ENCODE results near the gene ASCC2.

ASCC2 gene

DNA sequence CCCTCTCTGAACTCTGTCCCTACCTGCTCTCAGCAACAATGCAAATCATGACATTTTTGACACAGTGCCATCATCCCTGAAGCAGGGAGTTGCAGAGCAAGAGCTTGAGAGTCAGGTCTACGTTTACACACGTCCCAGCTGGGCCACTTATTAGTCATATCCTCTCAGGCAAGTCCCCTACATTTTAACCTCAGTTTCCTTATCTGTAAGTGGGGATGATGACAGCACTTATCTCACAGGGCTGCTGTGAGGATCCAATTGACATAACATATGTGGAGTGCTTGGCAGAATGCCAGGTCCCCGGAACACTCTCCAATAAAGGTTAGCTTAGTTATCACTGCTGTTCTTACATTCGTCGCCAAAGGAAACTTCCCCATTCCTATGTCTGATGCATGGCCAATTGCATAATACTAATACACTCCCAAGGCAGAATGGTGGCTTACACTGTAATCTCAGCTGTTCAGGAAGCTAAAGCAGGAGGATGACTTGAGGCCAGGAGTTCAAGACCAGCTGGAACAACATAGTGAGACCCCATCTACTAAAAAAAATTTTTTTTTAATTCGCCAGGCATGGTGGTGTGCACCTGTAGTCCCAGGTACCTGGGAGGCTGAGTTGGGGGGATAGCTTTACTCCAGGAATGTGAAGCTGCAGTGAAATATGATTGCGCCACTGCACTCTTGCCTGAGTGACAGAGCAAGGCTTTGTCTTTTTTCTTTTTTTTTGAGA is 16.6 kb downstream of the ASCC2 start:
- Histone ChIP-seq H3K27ac (ENCODE audit: insufficient read depth, low read depth, low read length, poor library complexity, severe bottlenecking) (no peak overlapping the region), H3K4me1 (ENCODE audit: control insufficient read depth, insufficient read depth, low read length) (no peaks in the 10 kb centered on the region), H3K9me3 (ENCODE audit: control insufficient read depth, low read length) (no peaks in the 10 kb centered on the region), H3K27me3 (ENCODE audit: control insufficient read depth, insufficient read depth, low read length, poor library complexity, severe bottlenecking) (no peaks in the 10 kb centered on the region), H3K4me3 (ENCODE audit: insufficient read depth, low read depth, low read length) (no peak overlapping the region), H3K36me3 (ENCODE audit: control insufficient read depth, insufficient read depth, low read length) (peaks cover 7% of the 10 kb centered on the region)
- WGBS, 2 experiments = 95 to 96% methylated on average over 7 of the region's 7 CpGs

DNA sequence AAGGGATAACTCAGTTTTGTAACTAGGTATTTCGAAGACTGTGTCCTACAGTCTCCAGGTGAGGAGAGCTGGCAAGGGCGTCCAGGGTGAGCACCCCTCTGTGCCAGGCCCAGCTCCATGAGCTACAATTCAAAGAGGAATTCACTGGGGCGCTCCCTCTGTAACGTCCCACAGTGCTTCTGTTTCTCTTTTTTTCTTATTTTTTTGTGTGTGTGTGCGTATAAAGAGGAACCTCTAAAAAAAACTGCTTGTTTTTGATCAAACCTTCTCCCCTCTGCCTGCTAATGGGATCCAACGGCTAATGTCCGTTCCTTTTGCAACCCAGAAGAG is 17.1 kb downstream of the ASCC2 start:
- WGBS, 2 experiments = 96 to 98% methylated on average over 5 to 7 of the region's 7 CpGs
- Histone ChIP-seq H3K4me3 (ENCODE audit: insufficient read depth, low read depth, low read length) (no peak overlapping the region), H3K4me1 (ENCODE audit: control insufficient read depth, insufficient read depth, low read length) (peaks cover 5% of the 10 kb centered on the region), H3K27ac (ENCODE audit: insufficient read depth, low read depth, low read length, poor library complexity, severe bottlenecking) (no peak overlapping the region), H3K9me3 (ENCODE audit: control insufficient read depth, low read length) (no peaks in the 10 kb centered on the region), H3K36me3 (ENCODE audit: control insufficient read depth, insufficient read depth, low read length) (peaks cover 11% of the 10 kb centered on the region), H3K27me3 (ENCODE audit: control insufficient read depth, insufficient read depth, low read length, poor library complexity, severe bottlenecking) (no peaks in the 10 kb centered on the region)

DNA sequence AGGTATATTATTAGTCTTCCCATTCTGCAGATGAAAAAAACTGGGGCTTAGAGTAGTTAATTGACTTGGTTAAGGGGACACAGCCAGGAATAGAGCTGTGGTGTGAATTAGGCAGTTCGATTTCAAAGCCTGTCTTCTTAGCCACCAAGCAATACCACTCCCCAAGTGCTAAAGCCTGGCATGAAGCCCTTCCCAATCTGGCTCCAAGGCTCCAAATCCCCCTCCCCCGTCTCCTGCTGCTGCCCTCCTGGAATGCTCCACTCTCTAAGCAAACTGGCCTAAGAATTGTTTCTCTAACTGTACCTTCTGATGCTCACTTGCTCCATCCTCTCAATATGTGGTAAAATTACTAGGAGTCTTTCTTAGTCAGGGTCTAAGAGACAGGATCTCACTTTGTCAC is 18.6 kb downstream of the ASCC2 start:
- H3K9me3 ChIP-seq (ENCODE audit: control insufficient read depth, low read length) = no peaks in the 10 kb centered on the region
- H3K36me3 ChIP-seq (ENCODE audit: control insufficient read depth, insufficient read depth, low read length) = peaks cover 9% of the 10 kb centered on the region
- no peak overlapping the region for H3K27ac ChIP-seq (ENCODE audit: insufficient read depth, low read depth, low read length, poor library complexity, severe bottlenecking)
- 68 to 71% methylated on average over 2 of the region's 2 CpGs for WGBS, 2 experiments
- H3K4me1 ChIP-seq (ENCODE audit: control insufficient read depth, insufficient read depth, low read length) = peaks cover 6% of the 10 kb centered on the region
- H3K27me3 ChIP-seq (ENCODE audit: control insufficient read depth, insufficient read depth, low read length, poor library complexity, severe bottlenecking) = no peaks in the 10 kb centered on the region
- no peak overlapping the region for H3K4me3 ChIP-seq (ENCODE audit: insufficient read depth, low read depth, low read length)

DNA sequence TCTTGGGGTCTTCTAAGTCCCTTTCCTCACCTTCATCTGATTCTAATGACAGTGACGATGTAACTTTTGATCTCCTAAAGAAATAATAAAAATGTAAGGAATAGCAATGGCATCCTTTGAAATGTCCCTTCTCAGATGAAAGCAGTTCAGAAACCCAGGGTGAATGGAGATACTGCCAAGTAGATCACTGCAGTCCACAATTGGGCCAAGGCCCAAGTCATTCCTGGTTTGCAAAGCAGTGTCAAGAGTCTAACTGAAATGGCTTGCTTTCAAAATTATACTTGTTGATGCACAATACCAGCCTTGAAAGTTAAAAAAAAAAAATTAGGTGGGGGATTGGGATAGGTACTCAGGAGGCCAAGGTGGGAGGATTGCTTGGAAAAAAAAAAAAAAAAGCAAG is 20.4 kb downstream of the ASCC2 start:
- Histone ChIP-seq H3K4me3 (ENCODE audit: insufficient read depth, low read depth, low read length) (no peak overlapping the region), H3K4me1 (ENCODE audit: control insufficient read depth, insufficient read depth, low read length) (peaks cover 6% of the 10 kb centered on the region), H3K27me3 (ENCODE audit: control insufficient read depth, insufficient read depth, low read length, poor library complexity, severe bottlenecking) (no peaks in the 10 kb centered on the region), H3K9me3 (ENCODE audit: control insufficient read depth, low read length) (no peaks in the 10 kb centered on the region), H3K27ac (ENCODE audit: insufficient read depth, low read depth, low read length, poor library complexity, severe bottlenecking) (no peak overlapping the region), H3K36me3 (ENCODE audit: control insufficient read depth, insufficient read depth, low read length) (peaks cover 9% of the 10 kb centered on the region)
- WGBS, 2 experiments = 100% methylated on average over 1 of the region's 1 CpG

DNA sequence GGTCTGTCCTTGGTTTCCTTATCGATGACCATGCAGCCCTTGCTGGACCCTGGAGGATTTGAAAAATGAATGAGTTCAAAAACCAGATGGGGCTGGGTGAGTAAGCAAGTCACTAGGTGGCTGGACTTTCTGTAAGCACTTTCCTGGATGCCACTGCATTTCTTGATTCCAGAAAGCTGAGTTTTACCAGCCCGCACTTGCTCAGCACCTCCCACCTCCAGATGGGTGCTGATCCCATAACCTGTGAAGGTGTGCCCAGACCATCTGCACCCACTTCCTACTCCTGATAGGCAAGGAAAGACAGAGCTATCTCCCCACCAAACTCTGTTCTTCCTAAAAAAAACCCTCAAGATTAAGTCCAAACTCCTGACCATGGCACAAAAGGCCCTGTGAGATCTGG is 21.1 kb downstream of the ASCC2 start:
- no peak overlapping the region for H3K4me3 ChIP-seq (ENCODE audit: insufficient read depth, low read depth, low read length)
- H3K9me3 ChIP-seq (ENCODE audit: control insufficient read depth, low read length) = no peaks in the 10 kb centered on the region
- no peaks in the 10 kb centered on the region for H3K27me3 ChIP-seq (ENCODE audit: control insufficient read depth, insufficient read depth, low read length, poor library complexity, severe bottlenecking)
- 93 to 94% methylated on average over 2 of the region's 2 CpGs for WGBS, 2 experiments
- no peak overlapping the region for H3K27ac ChIP-seq (ENCODE audit: insufficient read depth, low read depth, low read length, poor library complexity, severe bottlenecking)
- peaks cover 13% of the 10 kb centered on the region for H3K36me3 ChIP-seq (ENCODE audit: control insufficient read depth, insufficient read depth, low read length)
- H3K4me1 ChIP-seq (ENCODE audit: control insufficient read depth, insufficient read depth, low read length) = peaks cover 6% of the 10 kb centered on the region

DNA sequence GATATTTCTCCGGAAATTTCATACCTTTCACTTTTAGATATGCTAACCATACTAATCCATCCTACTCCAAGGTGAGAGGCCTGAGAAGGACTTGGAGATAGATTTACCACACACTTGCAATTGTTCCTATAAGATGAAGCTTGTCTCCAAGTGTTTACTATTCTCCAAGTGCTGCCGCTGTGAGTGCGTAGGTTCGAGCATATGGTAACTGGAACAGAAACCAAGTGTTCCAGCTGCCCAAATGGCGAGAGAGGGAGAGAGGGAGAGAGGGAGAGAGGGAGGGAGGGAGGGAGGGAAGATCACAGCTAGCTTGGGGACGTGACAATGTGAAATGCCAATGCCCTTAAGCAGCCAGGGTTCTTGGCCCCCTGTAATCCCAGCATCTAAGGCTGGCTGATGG is 21.5 kb downstream of the ASCC2 start:
- Histone ChIP-seq H3K4me1 (ENCODE audit: control insufficient read depth, insufficient read depth, low read length) (peaks cover 6% of the 10 kb centered on the region), H3K4me3 (ENCODE audit: insufficient read depth, low read depth, low read length) (no peak overlapping the region), H3K9me3 (ENCODE audit: control insufficient read depth, low read length) (no peaks in the 10 kb centered on the region), H3K27me3 (ENCODE audit: control insufficient read depth, insufficient read depth, low read length, poor library complexity, severe bottlenecking) (no peaks in the 10 kb centered on the region), H3K36me3 (ENCODE audit: control insufficient read depth, insufficient read depth, low read length) (peaks cover 14% of the 10 kb centered on the region), H3K27ac (ENCODE audit: insufficient read depth, low read depth, low read length, poor library complexity, severe bottlenecking) (no peak overlapping the region)
- 92 to 94% methylated on average over 6 of the region's 6 CpGs for WGBS, 2 experiments

DNA sequence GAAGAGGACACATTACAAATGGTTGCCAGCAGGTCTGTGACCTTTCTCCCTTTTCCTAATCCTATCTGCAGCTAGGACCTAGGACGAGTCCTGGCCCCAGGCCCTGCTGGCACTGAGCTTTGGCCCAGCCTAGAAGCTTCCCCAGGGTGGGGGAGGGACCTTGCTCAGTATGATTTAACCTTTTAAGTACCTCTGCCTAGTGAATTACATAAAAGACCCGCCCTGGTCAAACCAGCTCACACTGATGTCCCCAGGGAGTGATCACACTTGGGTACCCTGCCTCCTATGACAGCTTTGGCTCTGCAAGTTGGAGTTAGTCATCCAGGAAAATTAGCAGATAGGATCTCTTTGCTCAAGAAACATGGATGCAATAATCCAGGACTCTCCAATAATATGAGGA is 21.9 kb downstream of the ASCC2 start:
- 46 to 50% methylated on average over 2 of the region's 2 CpGs for WGBS, 2 experiments
- Histone ChIP-seq H3K4me3 (ENCODE audit: insufficient read depth, low read depth, low read length) (no peak overlapping the region), H3K27ac (ENCODE audit: insufficient read depth, low read depth, low read length, poor library complexity, severe bottlenecking) (no peak overlapping the region), H3K9me3 (ENCODE audit: control insufficient read depth, low read length) (no peaks in the 10 kb centered on the region), H3K36me3 (ENCODE audit: control insufficient read depth, insufficient read depth, low read length) (peaks cover 17% of the 10 kb centered on the region), H3K27me3 (ENCODE audit: control insufficient read depth, insufficient read depth, low read length, poor library complexity, severe bottlenecking) (no peaks in the 10 kb centered on the region), H3K4me1 (ENCODE audit: control insufficient read depth, insufficient read depth, low read length) (peaks cover 6% of the 10 kb centered on the region)

DNA sequence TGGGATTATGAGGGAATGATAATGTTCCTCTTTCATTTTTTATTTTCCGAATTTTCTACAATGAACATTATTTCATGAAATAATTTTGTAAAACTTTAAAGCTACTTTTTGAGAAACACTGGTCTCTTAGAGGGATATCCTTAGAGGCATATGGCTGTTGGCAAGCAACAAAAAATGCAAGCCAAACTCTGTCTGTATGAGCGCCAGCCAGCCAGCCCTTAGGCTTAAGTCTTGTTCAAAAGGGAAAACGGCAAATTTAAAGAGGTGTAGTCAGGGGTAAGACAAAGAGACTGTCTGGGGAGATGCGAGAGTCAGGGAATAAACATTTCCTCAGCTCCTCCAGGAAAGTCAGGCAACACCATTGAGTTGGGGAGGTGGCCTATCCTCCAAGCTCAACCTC is 22.5 kb downstream of the ASCC2 start:
- Histone ChIP-seq H3K27ac (ENCODE audit: insufficient read depth, low read depth, low read length, poor library complexity, severe bottlenecking) (no peak overlapping the region), H3K36me3 (ENCODE audit: control insufficient read depth, insufficient read depth, low read length) (peaks cover 13% of the 10 kb centered on the region), H3K27me3 (ENCODE audit: control insufficient read depth, insufficient read depth, low read length, poor library complexity, severe bottlenecking) (no peaks in the 10 kb centered on the region), H3K4me3 (ENCODE audit: insufficient read depth, low read depth, low read length) (no peak overlapping the region), H3K4me1 (ENCODE audit: control insufficient read depth, insufficient read depth, low read length) (peaks cover 6% of the 10 kb centered on the region), H3K9me3 (ENCODE audit: control insufficient read depth, low read length) (no peaks in the 10 kb centered on the region)
- WGBS, 2 experiments = 87 to 94% methylated on average over 3 of the region's 4 CpGs

DNA sequence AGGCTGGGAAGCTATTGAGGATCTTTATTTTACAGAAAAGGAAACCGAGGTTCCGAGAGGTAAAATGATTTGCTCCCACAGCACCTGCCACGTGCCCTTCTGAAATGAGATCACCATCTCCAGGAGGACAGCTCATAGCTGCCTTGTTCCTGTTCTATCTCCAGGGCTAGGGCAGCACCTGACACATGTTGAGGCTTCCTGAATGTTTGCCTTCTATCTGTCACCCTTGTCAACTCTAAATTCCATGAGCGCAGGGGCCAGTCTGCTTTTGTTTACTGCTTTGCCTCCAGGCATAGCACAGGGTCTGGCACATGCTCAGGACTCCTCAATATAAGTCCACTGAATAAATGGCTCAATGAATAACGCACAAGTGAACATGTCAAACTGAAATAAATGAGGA is 24.1 kb downstream of the ASCC2 start:
- peaks cover 6% of the 10 kb centered on the region for H3K4me1 ChIP-seq (ENCODE audit: control insufficient read depth, insufficient read depth, low read length)

DNA sequence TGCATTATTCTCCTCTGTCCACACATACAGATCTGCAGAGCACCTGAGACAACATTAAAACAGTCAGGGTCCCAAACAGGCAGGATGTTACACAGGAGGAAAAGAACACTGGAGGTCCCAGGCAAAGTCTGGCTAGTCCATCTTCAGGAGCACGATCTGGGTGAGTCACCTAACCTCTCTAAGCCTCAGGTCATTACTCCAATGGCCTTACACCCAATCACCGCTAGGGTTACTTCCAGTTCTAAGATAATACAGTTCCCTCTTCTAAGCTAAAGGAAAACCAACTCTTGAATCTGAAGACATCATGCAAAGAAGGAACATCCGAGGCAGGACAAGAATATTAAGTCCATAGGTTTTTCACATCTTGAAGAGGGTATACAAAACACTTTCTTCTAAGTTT is 24.5 kb downstream of the ASCC2 start:
- Histone ChIP-seq H3K27me3 (ENCODE audit: control insufficient read depth, insufficient read depth, low read length, poor library complexity, severe bottlenecking) (no peaks in the 10 kb centered on the region), H3K4me3 (ENCODE audit: insufficient read depth, low read depth, low read length) (no peak overlapping the region), H3K4me1 (ENCODE audit: control insufficient read depth, insufficient read depth, low read length) (peaks cover 6% of the 10 kb centered on the region), H3K36me3 (ENCODE audit: control insufficient read depth, insufficient read depth, low read length) (peaks cover 13% of the 10 kb centered on the region), H3K27ac (ENCODE audit: insufficient read depth, low read depth, low read length, poor library complexity, severe bottlenecking) (no peak overlapping the region), H3K9me3 (ENCODE audit: control insufficient read depth, low read length) (no peaks in the 10 kb centered on the region)
- WGBS, 2 experiments = 86% methylated on average over 3 of the region's 3 CpGs

More for the DNA sequence above, 24.1 kb downstream of the ASCC2 start:
- Histone ChIP-seq H3K4me3 (ENCODE audit: insufficient read depth, low read depth, low read length) (no peak overlapping the region), H3K27me3 (ENCODE audit: control insufficient read depth, insufficient read depth, low read length, poor library complexity, severe bottlenecking) (no peaks in the 10 kb centered on the region), H3K9me3 (ENCODE audit: control insufficient read depth, low read length) (no peaks in the 10 kb centered on the region), H3K36me3 (ENCODE audit: control insufficient read depth, insufficient read depth, low read length) (peaks cover 13% of the 10 kb centered on the region), H3K27ac (ENCODE audit: insufficient read depth, low read depth, low read length, poor library complexity, severe bottlenecking) (no peak overlapping the region)
- 95 to 96% methylated on average over 5 of the region's 5 CpGs for WGBS, 2 experiments

DNA sequence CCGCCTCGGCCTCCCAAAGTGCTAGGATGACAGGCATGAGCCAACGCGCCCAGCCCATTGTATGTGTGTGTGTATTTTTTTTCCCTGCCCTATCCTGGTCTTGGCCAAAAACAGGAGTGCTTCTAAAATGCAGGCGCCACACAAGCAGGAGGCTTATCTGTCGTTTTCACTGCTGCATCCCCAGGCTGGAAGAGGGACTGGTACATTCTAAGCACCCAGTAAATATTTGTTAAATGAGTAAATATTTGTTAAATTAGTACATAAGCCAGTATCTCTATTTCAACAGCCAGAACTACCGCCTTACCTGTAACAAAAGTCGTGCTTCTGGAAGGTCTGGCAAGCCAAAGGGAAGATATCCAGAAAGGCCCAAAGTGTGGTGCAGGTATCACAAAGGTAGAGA is 24.9 kb downstream of the ASCC2 start:
- Histone ChIP-seq H3K9me3 (ENCODE audit: control insufficient read depth, low read length) (no peaks in the 10 kb centered on the region), H3K27ac (ENCODE audit: insufficient read depth, low read depth, low read length, poor library complexity, severe bottlenecking) (no peak overlapping the region), H3K4me1 (ENCODE audit: control insufficient read depth, insufficient read depth, low read length) (peaks cover 6% of the 10 kb centered on the region), H3K27me3 (ENCODE audit: control insufficient read depth, insufficient read depth, low read length, poor library complexity, severe bottlenecking) (no peaks in the 10 kb centered on the region), H3K4me3 (ENCODE audit: insufficient read depth, low read depth, low read length) (no peak overlapping the region), H3K36me3 (ENCODE audit: control insufficient read depth, insufficient read depth, low read length) (peaks cover 15% of the 10 kb centered on the region)
- 88 to 91% methylated on average over 8 of the region's 8 CpGs for whole genome bisulfite sequencing, 2 experiments
